ENCODE data around the gene AHSP.

GRCh38 chr16:31532120-31532519, 4.4 kb downstream of the AHSP start:
- TF ChIP-seq, protein P1, sequence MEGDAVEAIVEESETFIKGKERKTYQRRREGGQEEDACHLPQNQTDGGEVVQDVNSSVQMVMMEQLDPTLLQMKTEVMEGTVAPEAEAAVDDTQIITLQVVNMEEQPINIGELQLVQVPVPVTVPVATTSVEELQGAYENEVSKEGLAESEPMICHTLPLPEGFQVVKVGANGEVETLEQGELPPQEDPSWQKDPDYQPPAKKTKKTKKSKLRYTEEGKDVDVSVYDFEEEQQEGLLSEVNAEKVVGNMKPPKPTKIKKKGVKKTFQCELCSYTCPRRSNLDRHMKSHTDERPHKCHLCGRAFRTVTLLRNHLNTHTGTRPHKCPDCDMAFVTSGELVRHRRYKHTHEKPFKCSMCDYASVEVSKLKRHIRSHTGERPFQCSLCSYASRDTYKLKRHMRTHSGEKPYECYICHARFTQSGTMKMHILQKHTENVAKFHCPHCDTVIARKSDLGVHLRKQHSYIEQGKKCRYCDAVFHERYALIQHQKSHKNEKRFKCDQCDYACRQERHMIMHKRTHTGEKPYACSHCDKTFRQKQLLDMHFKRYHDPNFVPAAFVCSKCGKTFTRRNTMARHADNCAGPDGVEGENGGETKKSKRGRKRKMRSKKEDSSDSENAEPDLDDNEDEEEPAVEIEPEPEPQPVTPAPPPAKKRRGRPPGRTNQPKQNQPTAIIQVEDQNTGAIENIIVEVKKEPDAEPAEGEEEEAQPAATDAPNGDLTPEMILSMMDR (IDR thresholded peaks at IDR 0.05; ENCODE audit: low read depth, low read length): no peak
- TF ChIP-seq POLR2A (IDR thresholded peaks at IDR 0.05; ENCODE audit: extremely low read depth, insufficient read length): no peak
- TF ChIP-seq MAX (IDR thresholded peaks at IDR 0.05; ENCODE audit: low read depth, low read length): no peak
